22Rv1 (cell line): ENCODE measurements around the gene CALM3.

ENCODE experiments used
- CTCF ChIP-seq: fragments of 450-650 bp; IDR thresholded peaks from 2 replicates; pipeline ENCODE4 v1.5.1; 2017; ENCODE audit warnings: mild to moderate bottlenecking
- ZFX ChIP-seq: fragments of 450-650 bp; IDR thresholded peaks from 2 replicates; pipeline ENCODE4 v1.6.1; 2017; ENCODE audit warnings: antibody characterized with exemption, borderline replicate concordance

GRCh38 chr19:46617601-46618000 is 16.5 kb downstream of the CALM3 start:
- TF ChIP-seq CTCF (no peak), ZFX (no peak)
